C4-2B (cell line): ENCODE data around the gene DOCK3.
"Not testable (repeated sequence)": the region's sequence is repeated elsewhere in the genome, so short reads cannot be mapped to it uniquely, and the experiment has no call there.

ENCODE experiments used
- H3K27ac ChIP-seq: fragments of 450-650 bp; 2 replicates; pipeline ENCODE4 v1.5.1; 2017
- CTCF ChIP-seq: fragments of 450-650 bp; conservative IDR thresholded peaks from 2 replicates; pipeline ENCODE4 v1.5.1; 2017; ENCODE audit warnings: mild to moderate bottlenecking
- ZFX ChIP-seq: fragments of 450-650 bp; IDR thresholded peaks from 2 replicates; pipeline ENCODE4 v1.6.1; 2017

The DOCK3 gene

GRCh38 chr3:50890688-50891344, 216.1 kb downstream of the DOCK3 start:
- H3K27ac ChIP-seq = no peak overlapping the region
- TF ChIP-seq ZFX = no peak
- no peak for TF ChIP-seq CTCF

- not testable (repeated sequence) for H3K27ac ChIP-seq
Observed at GRCh38 chr3:50901097-50901496, 226.4 kb downstream of the DOCK3 start.

GRCh38 chr3:50912746-50913145, 238.0 kb downstream of the DOCK3 start:
- TF ChIP-seq ZFX = no peak
- TF ChIP-seq CTCF = no peak
- no peak overlapping the region for H3K27ac ChIP-seq

GRCh38 chr3:50913260-50913659, 238.5 kb downstream of the DOCK3 start:
- H3K27ac ChIP-seq = no peak overlapping the region

GRCh38 chr3:50922071-50922470, 247.3 kb downstream of the DOCK3 start:
- not testable (repeated sequence) for H3K27ac ChIP-seq

More at GRCh38 chr3:50913260-50913659, 238.5 kb downstream of the DOCK3 start:
- TF ChIP-seq CTCF (no peak), ZFX (no peak)

- TF ChIP-seq ZFX = no peak
- no peak for TF ChIP-seq CTCF
- H3K27ac ChIP-seq = no peak overlapping the region
Observed at GRCh38 chr3:50923955-50924354, 249.2 kb downstream of the DOCK3 start.

GRCh38 chr3:50924638-50925037, 249.9 kb downstream of the DOCK3 start:
- H3K27ac ChIP-seq = no peak overlapping the region
- no peak for TF ChIP-seq ZFX
- no peak for TF ChIP-seq CTCF

GRCh38 chr3:50926868-50927267, 252.1 kb downstream of the DOCK3 start:
- H3K27ac ChIP-seq = no peak overlapping the region
- TF ChIP-seq ZFX = no peak
- no peak for TF ChIP-seq CTCF
